ENCODE results near the gene MAD1L1.

GRCh38 chr7:2086229-2086628 is 146.5 kb downstream of the MAD1L1 start:
- no peak for TF ChIP-seq EZH2 (IDR thresholded peaks at IDR 0.05)
- no peak for TF ChIP-seq POLR2AphosphoS5 (IDR thresholded peaks at IDR 0.05; ENCODE audit: borderline replicate concordance, low read depth, low read length)
- TF ChIP-seq FOXP2 (optimal IDR thresholded peaks at IDR 0.05; ENCODE audit: control extremely low read depth, extremely low read length, insufficient read depth) = no peak
